Esophagus squamous epithelium (tissue), 5 donors: ENCODE results near the gene GPHN. TPM values are rescaled to one million over a fixed set of nuclear protein-coding genes. Genes with fewer than 3 reads are reported as not detected.

Source experiments
- DNase-seq: peaks from one replicate; lab custom pipeline; 2025; lab: John Stamatoyannopoulos, UW
- H3K27ac ChIP-seq, 4 donors: fragments of 200-600 bp; sonication (generic); one replicate each; pipeline ENCODE4 v1.5.1; 2016 to 2019; ENCODE audit warnings: mild to moderate bottlenecking in 1 of 4
- H3K27me3 ChIP-seq, 4 donors: fragments of 200-600 bp; sonication (generic); 1 replicate in 3 of 4; 2 replicates in 1 of 4; pipeline versions ENCODE4 v1.5.1 to v1.6.0; 2017 to 2021; ENCODE audit warnings: antibody characterized with exemption in 1 of 4
- H3K36me3 ChIP-seq, 3 donors: fragments of 200-600 bp; sonication (generic); one replicate each; pipeline ENCODE4 v1.5.1; 2016 to 2019
- H3K4me1 ChIP-seq, 3 donors: fragments of 200-600 bp; sonication (generic); one replicate each; pipeline ENCODE4 v1.5.1; 2017 to 2019
- H3K4me3 ChIP-seq, 4 donors: fragments of 200-600 bp; sonication (generic); 1 replicate in 3 of 4; 2 replicates in 1 of 4; pipeline ENCODE4 v1.5.1; 2016 to 2019; ENCODE audit warnings: mild to moderate bottlenecking in 2 of 4, moderate library complexity in 1 of 4
- H3K9me3 ChIP-seq, 3 donors: fragments of 200-600 bp; sonication (generic); one replicate each; pipeline ENCODE4 v1.5.1; 2016 to 2019
- POLR2A ChIP-seq, 4 donors: fragments of 450-650 bp; IDR thresholded peaks; one replicate each; pipeline ENCODE4 v1.6.1; 2017; ENCODE audit warnings: antibody characterized with exemption in 4 of 4, mild to moderate bottlenecking in 4 of 4, moderate library complexity in 3 of 4
- WGBS, 2 donors: methylation state at CpG; one replicate each; pipeline ENCODE4 v1.1.5; 2018; 5-methylcytosine and 5-hydroxymethylcytosine counted together
- intact Hi-C: fragments of 100-400 bp; cut with DNase I; formaldehyde crosslinking; loops from one replicate; pipeline ENCODE4 v1.15.0; 2022
- total RNA-seq, 4 donors: library from RNA; depleted of rRNA; stranded (reverse); fragments of >200 nt; gene quantifications; one replicate each; pipeline ENCODE4 v1.1.0, GENCODE V29; 2016
- TF ChIP-seq, protein P1 (sequence below), 6 experiments: fragments of 450-650 bp in 4 of 6; fragments of 200-600 bp in 2 of 6; sonication (generic) in 2 of 6; IDR thresholded peaks; one replicate each; pipeline ENCODE4 v1.5.1; 2016 to 2019; ENCODE audit warnings: antibody characterized with exemption in 6 of 6, mild to moderate bottlenecking in 4 of 6, moderate library complexity in 4 of 6
- donor health status: DM: yes; HTN: yes; CAD: no.

Gene GPHN
- total RNA-seq, 4 donors from 2014 or later, result 8.3 to 28.4 (median 12.8) TPM

DNA sequence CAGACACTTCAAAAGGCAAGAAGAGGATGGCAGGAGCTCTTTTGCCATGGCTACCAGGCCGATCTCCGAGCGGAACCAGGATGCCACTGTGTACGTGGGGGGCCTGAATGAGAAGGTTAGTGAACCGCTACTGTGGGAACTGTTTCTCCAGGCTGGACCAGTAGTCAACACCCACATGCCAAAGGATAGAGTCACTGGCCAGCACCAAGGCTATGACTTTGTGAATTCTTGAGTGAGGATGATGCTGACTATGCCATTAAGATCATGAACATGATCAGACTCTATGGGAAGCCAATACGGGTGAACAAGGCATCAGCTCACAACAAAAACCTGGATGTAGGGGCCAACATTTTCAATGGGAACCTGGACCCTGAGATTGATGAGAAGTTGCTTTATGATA lies 691.1 kb downstream of the GPHN start:
- Histone ChIP-seq H3K27ac (no peak overlapping the region), H3K4me1 (peaks cover 0 to 4% (median 0%) of the 10 kb centered on the region in 3 donors), H3K36me3 (no peaks in the 10 kb centered on the region), H3K4me3 (no peak overlapping the region), H3K27me3 (no peaks in the 10 kb centered on the region), H3K9me3 (no peaks in the 10 kb centered on the region)
- DNase-seq, result no peak
- intact Hi-C loops, result no loop called here
- TF ChIP-seq POLR2A (IDR thresholded peaks at IDR 0.05), result no peak
- TF ChIP-seq, protein P1, sequence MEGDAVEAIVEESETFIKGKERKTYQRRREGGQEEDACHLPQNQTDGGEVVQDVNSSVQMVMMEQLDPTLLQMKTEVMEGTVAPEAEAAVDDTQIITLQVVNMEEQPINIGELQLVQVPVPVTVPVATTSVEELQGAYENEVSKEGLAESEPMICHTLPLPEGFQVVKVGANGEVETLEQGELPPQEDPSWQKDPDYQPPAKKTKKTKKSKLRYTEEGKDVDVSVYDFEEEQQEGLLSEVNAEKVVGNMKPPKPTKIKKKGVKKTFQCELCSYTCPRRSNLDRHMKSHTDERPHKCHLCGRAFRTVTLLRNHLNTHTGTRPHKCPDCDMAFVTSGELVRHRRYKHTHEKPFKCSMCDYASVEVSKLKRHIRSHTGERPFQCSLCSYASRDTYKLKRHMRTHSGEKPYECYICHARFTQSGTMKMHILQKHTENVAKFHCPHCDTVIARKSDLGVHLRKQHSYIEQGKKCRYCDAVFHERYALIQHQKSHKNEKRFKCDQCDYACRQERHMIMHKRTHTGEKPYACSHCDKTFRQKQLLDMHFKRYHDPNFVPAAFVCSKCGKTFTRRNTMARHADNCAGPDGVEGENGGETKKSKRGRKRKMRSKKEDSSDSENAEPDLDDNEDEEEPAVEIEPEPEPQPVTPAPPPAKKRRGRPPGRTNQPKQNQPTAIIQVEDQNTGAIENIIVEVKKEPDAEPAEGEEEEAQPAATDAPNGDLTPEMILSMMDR (IDR thresholded peaks at IDR 0.05), result no peak
- WGBS, 2 donors, result 88 to 92% methylated on average over 6 of the region's 6 CpGs

DNA sequence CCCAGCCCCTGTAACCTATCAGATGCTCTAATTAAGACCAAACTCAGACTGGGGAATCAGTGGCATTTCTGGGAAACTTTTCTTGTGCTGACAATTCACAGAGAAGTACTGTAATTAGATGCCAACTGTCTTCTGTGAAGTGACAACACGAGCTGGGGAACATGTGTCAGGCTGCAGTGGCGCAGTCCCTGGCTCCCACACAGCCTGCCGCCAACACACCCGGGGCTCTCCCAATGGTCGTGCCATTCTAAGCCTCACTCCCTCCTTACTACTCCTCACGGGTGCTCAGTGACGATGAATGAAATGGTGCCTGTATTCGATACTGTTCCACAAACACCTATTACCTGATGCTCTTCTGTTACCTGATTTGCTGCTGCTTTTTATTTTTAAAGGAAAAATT lies 699.9 kb downstream of the GPHN start:
- WGBS, 2 donors, result 89% methylated on average over 8 of the region's 8 CpGs
- H3K4me1 ChIP-seq, result no peaks in the 10 kb centered on the region
- no peaks in the 10 kb centered on the region for H3K36me3 ChIP-seq
- H3K9me3 ChIP-seq, result no peaks in the 10 kb centered on the region
- intact Hi-C loops, result no loop called here
- no peak overlapping the region for H3K27ac ChIP-seq
- H3K4me3 ChIP-seq, result no peak overlapping the region
- no peaks in the 10 kb centered on the region for H3K27me3 ChIP-seq
- DNase-seq, result no peak
- no peak for TF ChIP-seq POLR2A (IDR thresholded peaks at IDR 0.05)
- TF ChIP-seq, protein P1 (IDR thresholded peaks at IDR 0.05), result no peak

DNA sequence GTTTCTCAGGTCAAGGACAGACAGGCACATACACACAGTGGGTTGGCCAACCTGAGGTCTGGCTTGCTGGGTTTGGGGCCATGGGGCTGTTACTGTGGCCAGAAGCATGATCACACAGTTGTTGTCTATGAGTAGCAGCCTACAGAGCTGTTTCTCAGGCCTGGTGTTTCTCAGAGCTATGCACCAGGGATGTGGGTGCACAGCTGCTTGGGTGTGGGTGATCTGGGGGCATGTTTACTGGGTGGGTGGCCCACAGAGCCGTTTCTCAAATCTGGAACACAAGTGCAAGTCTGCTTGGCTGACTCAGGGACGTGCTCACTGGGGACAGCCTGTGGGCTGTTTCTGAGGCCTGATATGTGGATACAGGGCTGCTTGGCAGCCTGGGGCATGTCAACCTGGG lies 710.2 kb downstream of the GPHN start:
- no peak for DNase-seq
- H3K4me1 ChIP-seq, result no peaks in the 10 kb centered on the region

DNA sequence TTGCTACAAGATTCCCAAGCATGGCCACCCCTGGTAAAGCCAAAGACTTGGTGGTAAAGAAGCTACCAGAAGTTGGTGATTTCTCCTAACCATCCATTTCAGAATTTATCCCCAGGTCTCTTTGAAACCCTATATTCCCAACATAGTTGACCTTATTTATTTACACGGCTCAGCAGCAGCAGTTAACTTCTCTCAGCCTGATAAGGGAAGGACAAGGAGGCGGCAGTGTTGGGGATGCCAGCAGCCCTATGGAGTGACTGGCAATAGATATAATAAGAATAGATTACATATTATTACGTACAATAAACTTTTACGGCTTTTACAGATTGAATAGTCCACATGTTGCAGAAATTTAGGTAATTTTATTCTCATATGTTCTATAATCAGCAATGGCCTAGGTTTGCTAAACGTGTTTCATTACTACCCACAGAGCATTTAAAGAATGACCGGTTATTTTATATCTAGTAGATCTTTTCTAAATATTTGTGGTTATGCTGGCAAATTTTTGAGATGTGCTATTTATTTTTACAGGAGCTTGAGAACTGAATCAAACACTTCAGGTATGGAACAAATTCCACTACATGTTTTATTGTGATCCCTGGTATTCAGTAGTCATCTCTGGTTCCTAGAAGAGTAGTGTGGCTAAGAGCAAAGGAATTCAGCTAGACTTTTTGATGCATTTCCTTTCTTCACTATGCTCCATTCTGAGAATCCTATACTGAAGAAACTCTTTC lies 713.5 kb downstream of the GPHN start:
- H3K9me3 ChIP-seq, result no peaks in the 10 kb centered on the region
- H3K4me1 ChIP-seq, result no peaks in the 10 kb centered on the region
- intact Hi-C loops, result no loop called here
- H3K27me3 ChIP-seq, result no peaks in the 10 kb centered on the region
- 83 to 84% methylated on average over 6 of the region's 6 CpGs for WGBS, 2 donors
- no peak overlapping the region for H3K27ac ChIP-seq
- no peak overlapping the region for H3K4me3 ChIP-seq
- no peak for TF ChIP-seq POLR2A (IDR thresholded peaks at IDR 0.05)
- TF ChIP-seq, protein P1 (IDR thresholded peaks at IDR 0.05), result no peak
- DNase-seq, result no peak
- no peaks in the 10 kb centered on the region for H3K36me3 ChIP-seq

More for the DNA sequence above, 710.2 kb downstream of the GPHN start:
- Histone ChIP-seq H3K36me3 (no peaks in the 10 kb centered on the region), H3K9me3 (no peaks in the 10 kb centered on the region), H3K27me3 (no peaks in the 10 kb centered on the region), H3K27ac (no peak overlapping the region), H3K4me3 (no peak overlapping the region)
- TF ChIP-seq POLR2A (IDR thresholded peaks at IDR 0.05), result no peak
- TF ChIP-seq, protein P1 (IDR thresholded peaks at IDR 0.05), result no peak
- WGBS, 2 donors, result 67% methylated on average over 2 of the region's 2 CpGs; no CpG with 5 or more reads in 1 of the 2 donors
- intact Hi-C loops, result no loop called here

DNA sequence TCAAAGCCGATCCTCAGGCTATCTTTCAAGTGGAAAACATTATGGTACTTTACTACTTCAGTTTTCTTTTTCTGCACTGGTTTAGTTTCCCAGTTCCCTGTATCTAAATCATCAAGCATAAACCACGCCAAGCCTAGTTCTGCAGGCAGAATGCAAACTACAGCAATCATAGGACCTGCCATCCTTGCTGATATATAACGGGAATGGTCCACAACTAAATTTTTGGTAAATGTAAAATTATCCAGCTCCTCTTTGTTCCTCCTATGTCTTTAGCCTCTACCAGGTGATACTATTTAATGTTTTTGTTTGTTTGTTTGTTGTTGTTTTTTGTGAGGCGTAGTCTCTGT lies 714.0 kb downstream of the GPHN start:
- 90 to 92% methylated on average over 4 of the region's 4 CpGs for WGBS, 2 donors
- no peak overlapping the region for H3K27ac ChIP-seq
- H3K4me3 ChIP-seq, result no peak overlapping the region
- TF ChIP-seq, protein P1 (IDR thresholded peaks at IDR 0.05), result no peak
- TF ChIP-seq POLR2A (IDR thresholded peaks at IDR 0.05), result no peak
- intact Hi-C loops, result no loop called here
- H3K36me3 ChIP-seq, result no peaks in the 10 kb centered on the region
- DNase-seq, result no peak
- no peaks in the 10 kb centered on the region for H3K4me1 ChIP-seq
- no peaks in the 10 kb centered on the region for H3K27me3 ChIP-seq
- no peaks in the 10 kb centered on the region for H3K9me3 ChIP-seq
